ENCODE measurements around the gene PSMA7.
A peak's percentile ranks its signal among the peaks of the same experiment; 100 is the strongest.

The PSMA7 gene

GRCh38 chr20:62141043-62141396, 2.2 kb downstream of the PSMA7 start:
- H3K36me3 ChIP-seq (ENCODE audit: control insufficient read depth, insufficient read depth, low read length, severe bottlenecking), result peaks cover 48% of the 10 kb centered on the region
- H3K9ac ChIP-seq (ENCODE audit: low read length), result peak overlapping the region; percentile 97
- no peaks in the 10 kb centered on the region for H3K27me3 ChIP-seq (replicated peaks; ENCODE audit: control insufficient read depth, insufficient read depth, low read length)
- peaks cover 36% of the 10 kb centered on the region for H3K4me1 ChIP-seq (ENCODE audit: control insufficient read depth, insufficient read depth, low read length)
- no peaks in the 10 kb centered on the region for H3K9me3 ChIP-seq (ENCODE audit: control insufficient read depth, low read length)
- peak overlapping the region; percentile 94 for H3K4me3 ChIP-seq (ENCODE audit: low read length)
- DNase-seq (ENCODE audit: low read depth), result no peak

- Histone ChIP-seq H3K4me3 (ENCODE audit: low read length) (no peak overlapping the region), H3K36me3 (ENCODE audit: control insufficient read depth, insufficient read depth, low read length, severe bottlenecking) (peaks cover 59% of the 10 kb centered on the region), H3K4me1 (ENCODE audit: control insufficient read depth, insufficient read depth, low read length) (peaks cover 34% of the 10 kb centered on the region), H3K9me3 (ENCODE audit: control insufficient read depth, low read length) (no peaks in the 10 kb centered on the region), H3K9ac (ENCODE audit: low read length) (peak overlapping the region; percentile 27), H3K27me3 (replicated peaks; ENCODE audit: control insufficient read depth, insufficient read depth, low read length) (no peaks in the 10 kb centered on the region)
- DNase-seq (ENCODE audit: low read depth), result no peak
These were observed 3.6 kb downstream of the PSMA7 start for GRCh38 chr20:62139636-62140035.

DNA sequence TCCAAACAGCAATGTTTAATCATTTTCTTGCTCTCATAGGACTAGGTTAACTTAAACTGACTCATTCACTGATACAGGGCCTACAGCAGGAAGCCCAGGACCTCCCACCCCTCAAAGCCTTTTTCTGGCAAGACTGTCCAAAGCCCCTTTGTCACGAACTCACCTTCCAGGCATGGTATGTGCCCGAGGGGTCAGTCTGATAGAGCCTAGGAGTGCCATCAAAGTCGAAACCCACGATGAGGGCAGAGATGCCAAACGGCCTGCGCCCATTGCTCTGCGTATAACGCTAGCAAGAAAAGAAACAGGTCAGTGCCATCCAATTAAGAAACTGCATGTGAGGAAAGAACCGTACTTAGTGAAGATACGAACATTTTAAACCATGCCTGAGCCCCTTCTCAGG, 4.3 kb downstream of the PSMA7 start:
- no peak for DNase-seq (ENCODE audit: low read depth)
- no peaks in the 10 kb centered on the region for H3K27me3 ChIP-seq (replicated peaks; ENCODE audit: control insufficient read depth, insufficient read depth, low read length)
- no peak overlapping the region for H3K9ac ChIP-seq (ENCODE audit: low read length)
- H3K4me1 ChIP-seq (ENCODE audit: control insufficient read depth, insufficient read depth, low read length), result peaks cover 34% of the 10 kb centered on the region
- no peaks in the 10 kb centered on the region for H3K9me3 ChIP-seq (ENCODE audit: control insufficient read depth, low read length)
- H3K36me3 ChIP-seq (ENCODE audit: control insufficient read depth, insufficient read depth, low read length, severe bottlenecking), result peaks cover 63% of the 10 kb centered on the region
- H3K4me3 ChIP-seq (ENCODE audit: low read length), result no peak overlapping the region

DNA sequence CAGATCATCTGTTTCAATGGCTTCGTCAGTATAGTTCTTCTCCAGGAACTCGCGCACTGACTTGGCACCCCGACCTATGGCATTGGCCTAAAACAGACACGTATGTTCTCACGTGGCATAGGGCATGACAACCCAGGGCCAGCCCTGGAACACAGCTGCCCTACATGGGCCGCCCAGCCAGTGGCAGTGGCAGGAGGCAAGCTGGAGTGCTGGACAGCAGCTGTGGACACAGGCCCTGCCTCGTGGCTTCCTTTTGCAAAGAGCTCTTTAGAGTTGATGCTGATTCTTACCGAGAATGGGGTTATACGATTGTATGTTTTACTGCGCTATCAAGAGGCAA, 5.0 kb downstream of the PSMA7 start:
- Histone ChIP-seq H3K9ac (ENCODE audit: low read length) (no peak overlapping the region), H3K4me3 (ENCODE audit: low read length) (no peak overlapping the region), H3K9me3 (ENCODE audit: control insufficient read depth, low read length) (no peaks in the 10 kb centered on the region), H3K27me3 (replicated peaks; ENCODE audit: control insufficient read depth, insufficient read depth, low read length) (no peaks in the 10 kb centered on the region), H3K4me1 (ENCODE audit: control insufficient read depth, insufficient read depth, low read length) (peaks cover 35% of the 10 kb centered on the region), H3K36me3 (ENCODE audit: control insufficient read depth, insufficient read depth, low read length, severe bottlenecking) (peaks cover 69% of the 10 kb centered on the region)
- DNase-seq (ENCODE audit: low read depth), result no peak

DNA sequence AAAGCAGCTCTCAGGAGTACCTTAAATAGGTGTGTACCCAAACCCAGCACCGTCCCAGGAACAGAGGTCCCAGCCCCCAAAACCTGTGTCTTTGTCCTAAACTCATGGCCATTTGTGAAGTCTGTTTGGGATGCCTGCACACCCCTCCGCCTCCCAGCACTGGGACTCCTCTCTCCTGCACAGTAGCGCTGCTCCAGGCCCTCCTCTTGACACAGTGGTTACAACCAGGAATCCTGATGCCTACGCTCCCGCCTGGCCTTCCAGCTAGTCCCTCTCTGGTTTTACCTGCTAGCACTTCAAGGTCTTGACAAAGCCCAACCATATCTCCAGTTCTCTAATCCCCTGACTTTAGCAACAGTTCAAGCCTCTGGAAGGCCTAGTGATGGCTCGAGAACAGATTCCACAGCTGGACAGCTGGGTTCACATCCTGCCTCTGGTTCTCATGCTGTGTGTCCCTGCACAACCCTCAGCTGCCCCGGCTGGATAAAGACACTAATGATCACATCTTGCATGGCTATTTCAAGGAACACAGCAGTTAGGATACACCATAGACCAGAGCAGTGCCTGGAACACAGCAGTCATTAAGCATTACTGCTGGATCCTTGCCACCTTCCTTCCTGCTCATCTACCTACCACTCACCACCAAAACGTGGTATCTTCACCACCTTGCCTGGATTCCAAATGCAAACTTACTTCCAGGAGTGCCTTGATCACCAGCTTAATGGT, 5.6 kb downstream of the PSMA7 start:
- Histone ChIP-seq H3K36me3 (ENCODE audit: control insufficient read depth, insufficient read depth, low read length, severe bottlenecking) (peaks cover 75% of the 10 kb centered on the region), H3K9me3 (ENCODE audit: control insufficient read depth, low read length) (no peaks in the 10 kb centered on the region), H3K9ac (ENCODE audit: low read length) (no peak overlapping the region), H3K27me3 (replicated peaks; ENCODE audit: control insufficient read depth, insufficient read depth, low read length) (no peaks in the 10 kb centered on the region), H3K4me1 (ENCODE audit: control insufficient read depth, insufficient read depth, low read length) (peaks cover 41% of the 10 kb centered on the region), H3K4me3 (ENCODE audit: low read length) (no peak overlapping the region)
- DNase-seq (ENCODE audit: low read depth), result no peak

GRCh38 chr20:62137092-62137384, 6.2 kb downstream of the PSMA7 start:
- H3K4me3 ChIP-seq (ENCODE audit: low read length), result no peak overlapping the region
- no peak overlapping the region for H3K9ac ChIP-seq (ENCODE audit: low read length)
- H3K4me1 ChIP-seq (ENCODE audit: control insufficient read depth, insufficient read depth, low read length), result peaks cover 42% of the 10 kb centered on the region
- no peaks in the 10 kb centered on the region for H3K9me3 ChIP-seq (ENCODE audit: control insufficient read depth, low read length)
- no peak for DNase-seq (ENCODE audit: low read depth)
- H3K27me3 ChIP-seq (replicated peaks; ENCODE audit: control insufficient read depth, insufficient read depth, low read length), result no peaks in the 10 kb centered on the region
- peaks cover 81% of the 10 kb centered on the region for H3K36me3 ChIP-seq (ENCODE audit: control insufficient read depth, insufficient read depth, low read length, severe bottlenecking)

DNA sequence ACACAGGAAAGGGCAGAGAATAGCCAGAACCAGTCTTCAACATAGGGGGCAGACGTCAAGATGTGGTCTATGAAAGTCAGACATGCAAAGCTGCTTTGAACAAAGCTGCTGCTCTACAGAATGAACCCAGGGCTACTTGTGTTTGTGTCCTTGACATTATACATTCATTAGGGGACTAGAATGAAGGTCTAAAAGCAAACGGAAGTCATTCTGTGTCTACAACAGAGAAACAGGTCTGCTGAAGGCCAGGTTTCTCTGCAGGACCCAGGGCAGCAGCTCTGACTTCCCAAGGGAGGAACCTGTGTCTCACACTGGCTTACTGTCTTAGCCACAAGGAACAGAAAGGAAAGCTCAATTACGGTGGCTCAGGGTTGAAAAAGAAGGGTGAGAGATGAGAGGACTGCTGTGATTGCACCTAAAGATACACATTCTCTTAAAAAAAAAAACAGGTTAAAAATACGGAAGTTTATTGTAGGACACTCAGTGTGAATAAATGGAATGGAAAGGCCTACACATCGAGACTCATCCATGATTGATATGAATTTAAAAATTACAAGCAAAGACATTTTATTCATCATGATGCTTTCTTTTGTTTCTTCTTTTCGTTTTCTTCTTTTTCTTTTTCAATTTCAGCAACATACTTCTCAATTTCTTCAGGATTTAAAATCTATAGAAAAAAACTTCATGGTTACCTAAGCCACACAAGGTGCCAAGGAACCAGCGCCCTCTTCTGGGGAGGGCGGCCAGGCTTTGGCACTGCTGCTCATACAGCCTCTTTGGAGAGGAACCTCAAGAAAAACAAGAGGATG, 6.7 kb downstream of the PSMA7 start:
- Histone ChIP-seq H3K4me3 (ENCODE audit: low read length) (no peak overlapping the region), H3K9me3 (ENCODE audit: control insufficient read depth, low read length) (no peaks in the 10 kb centered on the region), H3K36me3 (ENCODE audit: control insufficient read depth, insufficient read depth, low read length, severe bottlenecking) (peaks cover 86% of the 10 kb centered on the region), H3K27me3 (replicated peaks; ENCODE audit: control insufficient read depth, insufficient read depth, low read length) (no peaks in the 10 kb centered on the region), H3K9ac (ENCODE audit: low read length) (no peak overlapping the region), H3K4me1 (ENCODE audit: control insufficient read depth, insufficient read depth, low read length) (peaks cover 39% of the 10 kb centered on the region)
- DNase-seq (ENCODE audit: low read depth), result peak; percentile 82

GRCh38 chr20:62135573-62136266, 7.5 kb downstream of the PSMA7 start:
- DNase-seq (ENCODE audit: low read depth), result no peak
- Histone ChIP-seq H3K27me3 (replicated peaks; ENCODE audit: control insufficient read depth, insufficient read depth, low read length) (no peaks in the 10 kb centered on the region), H3K36me3 (ENCODE audit: control insufficient read depth, insufficient read depth, low read length, severe bottlenecking) (peaks cover 93% of the 10 kb centered on the region), H3K4me3 (ENCODE audit: low read length) (no peak overlapping the region), H3K9me3 (ENCODE audit: control insufficient read depth, low read length) (no peaks in the 10 kb centered on the region), H3K9ac (ENCODE audit: low read length) (no peak overlapping the region), H3K4me1 (ENCODE audit: control insufficient read depth, insufficient read depth, low read length) (peaks cover 32% of the 10 kb centered on the region)

- no peaks in the 10 kb centered on the region for H3K27me3 ChIP-seq (replicated peaks; ENCODE audit: control insufficient read depth, insufficient read depth, low read length)
- DNase-seq (ENCODE audit: low read depth), result peak; percentile 23
- H3K9ac ChIP-seq (ENCODE audit: low read length), result peak overlapping the region; percentile 8
- no peak overlapping the region for H3K4me3 ChIP-seq (ENCODE audit: low read length)
- H3K36me3 ChIP-seq (ENCODE audit: control insufficient read depth, insufficient read depth, low read length, severe bottlenecking), result peaks cover 93% of the 10 kb centered on the region
- H3K9me3 ChIP-seq (ENCODE audit: control insufficient read depth, low read length), result no peaks in the 10 kb centered on the region
- peaks cover 23% of the 10 kb centered on the region for H3K4me1 ChIP-seq (ENCODE audit: control insufficient read depth, insufficient read depth, low read length)
These were observed 8.4 kb downstream of the PSMA7 start for GRCh38 chr20:62134735-62135231.

GRCh38 chr20:62133864-62134263, 9.3 kb downstream of the PSMA7 start:
- Histone ChIP-seq H3K4me3 (ENCODE audit: low read length) (no peak overlapping the region), H3K27me3 (replicated peaks; ENCODE audit: control insufficient read depth, insufficient read depth, low read length) (no peaks in the 10 kb centered on the region), H3K9me3 (ENCODE audit: control insufficient read depth, low read length) (no peaks in the 10 kb centered on the region), H3K36me3 (ENCODE audit: control insufficient read depth, insufficient read depth, low read length, severe bottlenecking) (peaks cover 93% of the 10 kb centered on the region), H3K4me1 (ENCODE audit: control insufficient read depth, insufficient read depth, low read length) (peaks cover 19% of the 10 kb centered on the region), H3K9ac (ENCODE audit: low read length) (no peak overlapping the region)
- DNase-seq (ENCODE audit: low read depth), result no peak

DNA sequence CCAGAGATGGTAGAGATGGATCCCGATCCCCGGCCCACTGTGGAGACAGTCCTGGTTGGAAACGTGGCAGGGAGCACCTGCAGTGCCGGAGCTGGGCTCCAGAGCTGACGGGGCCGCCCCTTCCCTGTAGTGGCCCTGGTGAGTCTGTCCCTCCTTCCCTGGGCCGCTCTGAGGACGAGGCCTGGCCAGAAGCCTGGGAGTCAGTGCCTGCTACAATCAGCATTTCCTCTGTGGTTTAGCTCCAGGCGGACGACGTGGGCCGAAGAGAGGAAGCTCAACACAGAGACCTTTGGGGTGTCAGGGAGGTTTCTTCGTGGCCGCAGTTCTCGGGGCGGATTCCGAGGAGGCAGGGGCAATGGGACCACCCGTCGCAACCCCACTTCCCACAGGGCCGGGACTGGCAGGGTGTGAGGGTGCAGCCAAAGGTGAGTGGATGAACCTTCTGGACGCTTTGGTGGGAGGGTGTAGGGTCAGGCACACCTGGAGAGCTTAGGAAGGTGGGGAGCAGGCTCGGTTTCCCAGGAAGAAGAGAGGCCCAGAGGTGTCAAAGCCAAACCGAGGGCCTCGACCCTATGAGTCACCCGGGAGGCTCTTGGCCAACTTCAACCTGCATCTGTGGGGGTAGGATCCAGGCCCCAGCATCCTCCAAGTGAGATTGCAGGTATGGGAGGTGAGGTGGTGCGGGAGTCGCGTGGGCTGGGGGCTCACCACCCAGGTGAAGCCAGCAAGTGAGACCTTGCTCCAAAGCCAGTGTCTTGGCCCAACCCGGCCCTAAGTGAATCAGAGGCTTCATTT, 9.9 kb downstream of the PSMA7 start:
- Histone ChIP-seq H3K4me3 (ENCODE audit: low read length) (no peak overlapping the region), H3K36me3 (ENCODE audit: control insufficient read depth, insufficient read depth, low read length, severe bottlenecking) (peaks cover 93% of the 10 kb centered on the region), H3K27me3 (replicated peaks; ENCODE audit: control insufficient read depth, insufficient read depth, low read length) (no peaks in the 10 kb centered on the region), H3K9me3 (ENCODE audit: control insufficient read depth, low read length) (no peaks in the 10 kb centered on the region), H3K9ac (ENCODE audit: low read length) (no peak overlapping the region), H3K4me1 (ENCODE audit: control insufficient read depth, insufficient read depth, low read length) (peaks cover 19% of the 10 kb centered on the region)
- no peak for DNase-seq (ENCODE audit: low read depth)

All from adipocyte (in vitro differentiated cells).